Measurements from ENCODE around the gene PARM1.

- TF ChIP-seq, protein P1, sequence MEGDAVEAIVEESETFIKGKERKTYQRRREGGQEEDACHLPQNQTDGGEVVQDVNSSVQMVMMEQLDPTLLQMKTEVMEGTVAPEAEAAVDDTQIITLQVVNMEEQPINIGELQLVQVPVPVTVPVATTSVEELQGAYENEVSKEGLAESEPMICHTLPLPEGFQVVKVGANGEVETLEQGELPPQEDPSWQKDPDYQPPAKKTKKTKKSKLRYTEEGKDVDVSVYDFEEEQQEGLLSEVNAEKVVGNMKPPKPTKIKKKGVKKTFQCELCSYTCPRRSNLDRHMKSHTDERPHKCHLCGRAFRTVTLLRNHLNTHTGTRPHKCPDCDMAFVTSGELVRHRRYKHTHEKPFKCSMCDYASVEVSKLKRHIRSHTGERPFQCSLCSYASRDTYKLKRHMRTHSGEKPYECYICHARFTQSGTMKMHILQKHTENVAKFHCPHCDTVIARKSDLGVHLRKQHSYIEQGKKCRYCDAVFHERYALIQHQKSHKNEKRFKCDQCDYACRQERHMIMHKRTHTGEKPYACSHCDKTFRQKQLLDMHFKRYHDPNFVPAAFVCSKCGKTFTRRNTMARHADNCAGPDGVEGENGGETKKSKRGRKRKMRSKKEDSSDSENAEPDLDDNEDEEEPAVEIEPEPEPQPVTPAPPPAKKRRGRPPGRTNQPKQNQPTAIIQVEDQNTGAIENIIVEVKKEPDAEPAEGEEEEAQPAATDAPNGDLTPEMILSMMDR (IDR thresholded peaks at IDR 0.05; ENCODE audit: low read length) = no peak
- no peak for TF ChIP-seq EZH2phosphoT487 (IDR thresholded peaks at IDR 0.05; ENCODE audit: low read length)
- no peak for TF ChIP-seq EZH2 (optimal IDR thresholded peaks at IDR 0.05; ENCODE audit: low read depth, low read length)
These were observed 26.1 kb upstream of the PARM1 start for GRCh38 chr4:74906771-74907170.

Data from MM.1S (cell line).